A549 (cell line): ENCODE data around the gene SLC1A3. TPM values are rescaled to one million over a fixed set of nuclear protein-coding genes. Genes with fewer than 3 reads are reported as not detected.

Source experiments
- ATAC-seq, 2 experiments: fragments of 200-7000 bp in 1 of 2; fragments of >200 bp in 1 of 2; cut with Nextera tagmentation in 1 of 2; cut with Tn5 transposase in 1 of 2; 3 replicates each; pipeline versions ENCODE4 v1.8.0 to v1.9.1; 2018 to 2020; ENCODE audit warnings: mild to moderate bottlenecking in 1 of 2, moderate library complexity in 1 of 2
- CTCF ChIA-PET: fragments of 300-600 bp; sonication (Branson Sonifier 250); formaldehyde crosslinking; extraction: SDS; loops from one replicate; lab custom pipeline; 2021; ENCODE audit warnings: antibody characterized with exemption, inconsistent platforms; lab: Yijun Ruan, JAX
- POLR2A ChIA-PET: fragments of 350-600 bp; formaldehyde crosslinking; extraction: SDS; loops from one replicate; lab custom pipeline; 2021; ENCODE audit warnings: antibody characterized with exemption, inconsistent platforms; lab: Yijun Ruan, JAX
- DNase-seq, 2 experiments: peaks; one replicate each; pipeline versions ENCODE4 v3.0.0 to v3.0.0-alpha.2; 2011 to 2016; ENCODE audit warnings: low read depth in 1 of 2, low spot score in 1 of 2
- FAIRE-seq: peaks from 2 replicates; lab custom pipeline; 2011; peaks lifted over from hg19 to GRCh38; lab: Jason Lieb, UNC
- H3K27ac ChIP-seq, 2 experiments: fragments of >200 bp; sonication (Bioruptor Twin); formaldehyde crosslinking; 3 replicates each; pipeline ENCODE4 v1.5.1; 2016 to 2017
- H3K4me1 ChIP-seq: fragments of >200 bp; sonication (Bioruptor Twin); formaldehyde crosslinking; 3 replicates; pipeline ENCODE4 v1.6.1; 2016
- H3K4me2 ChIP-seq: fragments of >200 bp; sonication (Bioruptor Twin); formaldehyde crosslinking; 3 replicates; pipeline ENCODE4 v1.6.1; 2016
- H3K4me3 ChIP-seq: fragments of >200 bp; sonication (Bioruptor Twin); formaldehyde crosslinking; 3 replicates; pipeline ENCODE4 v1.5.1; 2016
- H3K9me3 ChIP-seq: fragments of >200 bp; sonication (Bioruptor Twin); formaldehyde crosslinking; 3 replicates; pipeline ENCODE4 v1.6.1; 2016
- ATOH8 ChIP-seq: fragments of 250-450 bp; sonication (Bioruptor Pico); IDR thresholded peaks from 2 replicates; pipeline ENCODE4 v1.5.0; 2020; ENCODE audit warnings: low read depth, mild to moderate bottlenecking, moderate library complexity
- BHLHE40 ChIP-seq: IDR thresholded peaks from 2 replicates; pipeline ENCODE4 v1.6.1; 2012; ENCODE audit warnings: low read depth, low read length, inconsistent platforms
- CEBPB ChIP-seq, 2 experiments: fragments of >200 bp in 1 of 2; sonication (Bioruptor Twin) in 1 of 2; formaldehyde crosslinking in 1 of 2; IDR thresholded peaks; 2 replicates each; pipeline ENCODE4 v1.6.1; 2012 to 2016
- CTCF ChIP-seq: fragments of >200 bp; sonication (Bioruptor Twin); formaldehyde crosslinking; IDR thresholded peaks from 3 replicates; pipeline ENCODE4 v1.5.1; 2016
- EHF ChIP-seq: fragments of 250-450 bp; sonication (Bioruptor Pico); IDR thresholded peaks from 2 replicates; pipeline ENCODE4 v1.5.0; 2020; ENCODE audit warnings: mild to moderate bottlenecking
- FOXS1 ChIP-seq: fragments of 250-450 bp; sonication (Bioruptor Pico); IDR thresholded peaks from 2 replicates; pipeline ENCODE4 v1.5.0; 2020; ENCODE audit warnings: mild to moderate bottlenecking, moderate library complexity
- GATA3 ChIP-seq: IDR thresholded peaks from 2 replicates; pipeline ENCODE4 v1.6.1; 2012; ENCODE audit warnings: borderline replicate concordance
- HDAC2 ChIP-seq: fragments of 200-600 bp; sonication (generic); IDR thresholded peaks from 2 replicates; pipeline ENCODE4 v1.6.1; 2016
- HMGXB4 ChIP-seq: fragments of 250-450 bp; sonication (Bioruptor Pico); IDR thresholded peaks from 2 replicates; pipeline ENCODE4 v1.5.0; 2021; ENCODE audit warnings: mild to moderate bottlenecking, moderate library complexity, borderline replicate concordance
- HOXB5 ChIP-seq: fragments of 250-450 bp; sonication (Bioruptor Pico); IDR thresholded peaks from 2 replicates; pipeline ENCODE4 v1.5.0; 2020; ENCODE audit warnings: mild to moderate bottlenecking, moderate library complexity
- JUNB ChIP-seq: fragments of >200 bp; sonication (Bioruptor Twin); formaldehyde crosslinking; IDR thresholded peaks from 2 replicates; pipeline ENCODE4 v1.6.1; 2016
- KDM5A ChIP-seq: fragments of 200-600 bp; sonication (generic); IDR thresholded peaks from 2 replicates; pipeline ENCODE4 v1.6.1; 2016; ENCODE audit warnings: antibody characterized with exemption, mild to moderate bottlenecking
- MYC ChIP-seq: IDR thresholded peaks from 2 replicates; pipeline ENCODE4 v1.6.1; 2012; ENCODE audit warnings: mild to moderate bottlenecking, inconsistent platforms, low read length, improper control_type of control experiment, borderline replicate concordance
- NPAS2 ChIP-seq: fragments of 250-450 bp; sonication (Bioruptor Pico); IDR thresholded peaks from 2 replicates; pipeline ENCODE4 v1.8.0; 2022; ENCODE audit warnings: mild to moderate bottlenecking, moderate library complexity, borderline replicate concordance
- PBX3 ChIP-seq: IDR thresholded peaks from 2 replicates; pipeline ENCODE4 v1.6.1; 2012
- RARB ChIP-seq: fragments of 250-450 bp; sonication (Bioruptor Pico); IDR thresholded peaks from 2 replicates; pipeline ENCODE4 v1.8.0; 2021; ENCODE audit warnings: mild to moderate bottlenecking, moderate library complexity
- REST ChIP-seq: fragments of 200-600 bp; sonication (generic); IDR thresholded peaks from 2 replicates; pipeline ENCODE4 v1.6.1; 2016; ENCODE audit warnings: antibody characterized with exemption, mild to moderate bottlenecking, moderate library complexity
- SREBF2 ChIP-seq: fragments of 450-650 bp; IDR thresholded peaks from 2 replicates; pipeline ENCODE4 v1.6.1; 2014; ENCODE audit warnings: mild to moderate bottlenecking, moderate library complexity
- ZC3H11A ChIP-seq: fragments of 450-650 bp; IDR thresholded peaks from 2 replicates; pipeline ENCODE4 v1.6.1; 2014; ENCODE audit warnings: antibody characterized with exemption, mild to moderate bottlenecking
- ZNF302 ChIP-seq: fragments of 250-450 bp; sonication (Bioruptor Pico); IDR thresholded peaks from 2 replicates; pipeline ENCODE4 v1.9.0; 2021; ENCODE audit warnings: inconsistent platforms, mild to moderate bottlenecking, moderate library complexity
- WGBS: methylation state at CpG from one replicate; pipeline ENCODE4 v1.1.6; 2017; ENCODE audit errors: missing lambda C conversion rate; 5-methylcytosine and 5-hydroxymethylcytosine counted together
- polyA plus RNA-seq, 4 experiments: library from polyadenylated mRNA; depleted of rRNA in 3 of 4; stranded (reverse); fragments of >200 nt; fragmentation: RNase III in 1 of 4; extraction: RNeasy Plus Mini Kit Qiagen cat#74134 plus additional on column Dnase treatment in 1 of 4; gene quantifications; 2 replicates in 3 of 4; 3 replicates in 1 of 4; pipeline ENCODE4 v1.2.3, GENCODE V29; 2011 to 2017

The SLC1A3 gene
- polyA plus RNA-seq, 2 of the 4 experiments (the other 2 are of a cell fraction) = not detected

GRCh38 chr5:36685631-36686288 is 79.4 kb downstream of the SLC1A3 start:
- ChIA-PET CTCF (interaction anchor here (4.6 kb wide), 1 partner anchor 10 kb away, joined by 16 read pairs; no protein-coding TSS in a partner anchor), POLR2A (no interaction called here)
- H3K9me3 ChIP-seq = no peaks in the 10 kb centered on the region
- 58% methylated on average over 13 of the region's 13 CpGs for WGBS
- ATAC-seq (no peak), DNase-seq (no peak), FAIRE-seq (no peak)
- 0 out of 3 replicates have a peak, but pooled peaks cover 4% of the 10 kb centered on the region for H3K4me1 ChIP-seq
- no peak overlapping the region for H3K4me3 ChIP-seq
- TF ChIP-seq ZNF302 (CRISPR knock-in tag) (no peak), FOXS1 (CRISPR knock-in tag) (no peak), RARB (CRISPR knock-in tag) (no peak), CEBPB (IDR thresholded peaks at IDR 0.05) (0 out of 4 replicates have a peak, but pooled peaks of 1 of the 2 experiments have one; percentile 16)
- H3K4me2 ChIP-seq = no peak overlapping the region
- no peak overlapping the region for H3K27ac ChIP-seq

- ATAC-seq (no peak), DNase-seq (no peak), FAIRE-seq (no peak)
- H3K4me2 ChIP-seq = no peak overlapping the region
- H3K9me3 ChIP-seq = no peaks in the 10 kb centered on the region
- TF ChIP-seq ZC3H11A (no peak), JUNB (no peak)
- H3K4me3 ChIP-seq = no peak overlapping the region
- H3K4me1 ChIP-seq = 0 out of 3 replicates have a peak, but pooled peaks cover 4% of the 10 kb centered on the region
- no peak overlapping the region for H3K27ac ChIP-seq
- WGBS = 4% methylated on average over 3 of the region's 3 CpGs
- ChIA-PET CTCF (interaction anchor here (1.0 to 4.6 kb wide), 2 partner anchors 9 to 11 kb away, joined by 4 to 16 read pairs; no protein-coding TSS in a partner anchor), POLR2A (no interaction called here)
Measured at GRCh38 chr5:36686881-36687280, 80.5 kb downstream of the SLC1A3 start.

GRCh38 chr5:36688722-36689121 is 82.3 kb downstream of the SLC1A3 start:
- Histone ChIP-seq H3K9me3 (no peaks in the 10 kb centered on the region), H3K27ac (no peak overlapping the region), H3K4me3 (no peak overlapping the region), H3K4me1 (0 out of 3 replicates have a peak, but pooled peaks cover 4% of the 10 kb centered on the region), H3K4me2 (no peak overlapping the region)
- FAIRE-seq = no peak
- DNase-seq = peak; percentile 32 to 34
- TF ChIP-seq CTCF = peak; percentile 38
- TF ChIP-seq KDM5A = no peak
- ATAC-seq = peak in 1 of 2 experiments; percentile 44; a peak in 2 of 6 replicates
- 56% methylated on average over 6 of the region's 6 CpGs for WGBS
- ChIA-PET POLR2A (no interaction called here), CTCF (interaction anchor here (0.6 to 6.3 kb wide), 2 partner anchors 151 to 273 kb away, joined by 3 to 60 read pairs; no protein-coding TSS in a partner anchor)

- Histone ChIP-seq H3K4me2 (no peak overlapping the region), H3K27ac (no peak overlapping the region), H3K4me3 (no peak overlapping the region), H3K4me1 (0 out of 3 replicates have a peak, but pooled peaks cover 4% of the 10 kb centered on the region), H3K9me3 (no peaks in the 10 kb centered on the region)
- whole genome bisulfite sequencing = 82% methylated on average over 5 of the region's 5 CpGs
- FAIRE-seq (no peak), ATAC-seq (no peak), DNase-seq (no peak)
- CTCF ChIA-PET = interaction anchor here (0.6 to 6.3 kb wide), 5 partner anchors 18 to 624 kb away, joined by 3 to 60 read pairs (median 4); no protein-coding TSS in a partner anchor
- TF ChIP-seq BHLHE40 = no peak
- no peak for TF ChIP-seq SREBF2
- TF ChIP-seq PBX3 = no peak
- TF ChIP-seq ATOH8 (CRISPR knock-in tag) = no peak
- no peak for TF ChIP-seq NPAS2 (CRISPR knock-in tag)
- TF ChIP-seq MYC = no peak
- no peak for TF ChIP-seq HMGXB4
- TF ChIP-seq HDAC2 = no peak
- TF ChIP-seq EHF (CRISPR knock-in tag) = no peak
- no peak for TF ChIP-seq GATA3
- TF ChIP-seq REST = no peak
- no peak for TF ChIP-seq HOXB5
- POLR2A ChIA-PET = no interaction called here
Measured at GRCh38 chr5:36689225-36689624, 82.8 kb downstream of the SLC1A3 start.
